CD4-positive, alpha-beta memory T cell (primary cell): Measurements from ENCODE around the gene SPATA20. TPM values are rescaled to one million over a fixed set of nuclear protein-coding genes. Genes with fewer than 3 reads are reported as not detected.
A peak's percentile ranks its signal among the peaks of the same experiment; 100 is the strongest.

Source experiments
- CTCF ChIA-PET: fragments of 350-600 bp; sonication (Branson Sonifier 250); formaldehyde crosslinking; loops from one replicate; lab custom pipeline; 2021; ENCODE audit warnings: inconsistent platforms; ENCODE audit not compliant: partially characterized antibody; lab: Charles Lee
- POLR2A ChIA-PET: fragments of 350-600 bp; sonication (Branson Sonifier 250); formaldehyde crosslinking; loops from one replicate; lab custom pipeline; 2021; ENCODE audit not compliant: partially characterized antibody; lab: Charles Lee
- DNase-seq, 5 donors: peaks; one replicate each; pipeline versions ENCODE4 v3.0.0 to v3.0.0-alpha.2; 2020 to 2022; ENCODE audit warnings: mixed read lengths in 1 of 5
- H3K27ac ChIP-seq: one replicate; pipeline ENCODE4 v1.7.0; 2013; ENCODE audit warnings: low read depth, low read length
- H3K27me3 ChIP-seq: 2 replicates; pipeline ENCODE4 v1.7.0; 2013; ENCODE audit warnings: mild to moderate bottlenecking, low read length, moderate library complexity; ENCODE audit not compliant: insufficient read depth
- H3K36me3 ChIP-seq: 2 replicates; pipeline ENCODE4 v1.7.0; 2013; ENCODE audit warnings: mild to moderate bottlenecking, low read length, moderate library complexity; ENCODE audit not compliant: insufficient read depth
- H3K4me1 ChIP-seq: 2 replicates; pipeline ENCODE4 v1.7.0; 2013; ENCODE audit warnings: mild to moderate bottlenecking, low read length, moderate library complexity; ENCODE audit not compliant: insufficient read depth
- H3K4me3 ChIP-seq, 2 donors: one replicate each; pipeline ENCODE4 v1.7.0; 2013; ENCODE audit warnings: low read length in 2 of 2, mild to moderate bottlenecking in 1 of 2
- H3K9me3 ChIP-seq, 2 donors: one replicate each; pipeline ENCODE4 v1.7.0; 2013; ENCODE audit warnings: low read length in 2 of 2, control low read depth in 1 of 2; ENCODE audit not compliant: control insufficient read depth in 1 of 2
- H3K27ac Mint-ChIP-seq, 7 donors: one replicate each; pipeline ENCODE4 v1.8.0; 2020 to 2021; ENCODE audit warnings: mixed read lengths in 7 of 7, mild to moderate bottlenecking in 6 of 7, inconsistent platforms in 3 of 7, moderate library complexity in 3 of 7
- H3K27me3 Mint-ChIP-seq, 2 donors: one replicate each; pipeline ENCODE4 v1.8.0; 2020 to 2021; ENCODE audit warnings: mixed read lengths in 2 of 2
- H3K36me3 Mint-ChIP-seq, 2 donors: one replicate each; pipeline ENCODE4 v1.8.0; 2020 to 2021; ENCODE audit warnings: mixed read lengths in 2 of 2, inconsistent platforms in 1 of 2, mild to moderate bottlenecking in 1 of 2
- H3K4me1 Mint-ChIP-seq, 4 donors: one replicate each; pipeline ENCODE4 v1.8.0; 2020 to 2021; ENCODE audit warnings: mixed read lengths in 4 of 4, mild to moderate bottlenecking in 1 of 4
- H3K4me3 Mint-ChIP-seq, 8 donors: one replicate each; pipeline ENCODE4 v1.8.0; 2020 to 2021; ENCODE audit warnings: mixed read lengths in 8 of 8, mild to moderate bottlenecking in 7 of 8, moderate library complexity in 6 of 8, inconsistent platforms in 3 of 8
- H3K9me3 Mint-ChIP-seq, 8 donors: one replicate each; pipeline ENCODE4 v1.8.0; 2020 to 2021; ENCODE audit warnings: mixed read lengths in 8 of 8, mild to moderate bottlenecking in 5 of 8, inconsistent platforms in 3 of 8, moderate library complexity in 1 of 8
- intact Hi-C: fragments of 100-400 bp; cut with micrococcal nuclease; formaldehyde crosslinking; loops from one replicate; pipeline ENCODE4 v1.15.1; 2023
- polyA plus RNA-seq, 2 donors: library from polyadenylated mRNA; unstranded; fragments of 300-500 nt; fragmentation: Illumina TruSeq; gene quantifications; one replicate each; pipeline ENCODE4 v1.2.3, GENCODE V29; 2021
- total RNA-seq, 2 experiments: library from RNA; stranded (reverse); gene quantifications; one replicate each; pipeline ENCODE4 v1.2.3, GENCODE V29; 2021

SPATA20 gene
- total and polyA plus RNA-seq, 4 experiments from 2014 or later: 5.4 to 14.1 (median 10.3) TPM

DNA sequence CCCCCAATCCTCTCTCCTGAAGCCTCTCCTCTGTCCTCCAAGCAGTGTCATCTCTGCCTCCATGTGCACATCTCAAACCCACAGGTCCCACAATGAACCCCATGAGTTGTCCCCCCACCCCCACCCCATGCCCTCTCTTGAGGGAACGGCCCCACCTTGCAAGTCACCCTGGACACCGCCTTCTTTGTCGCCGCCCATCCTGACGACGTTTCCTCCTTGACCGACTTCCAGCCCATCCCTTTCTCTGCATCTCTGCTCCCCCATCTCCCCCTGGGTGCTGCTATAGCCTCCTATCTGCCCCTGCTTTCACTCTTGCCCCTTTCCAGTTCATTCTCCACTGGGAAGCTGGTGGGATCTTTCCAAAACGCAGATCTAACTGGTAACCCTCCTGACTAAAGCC lies 1.7 kb upstream of the SPATA20 start:
- Mint-ChIP-seq H3K9me3 (no peaks in the 10 kb centered on the region), H3K27me3 (peaks cover 1 to 3% of the 10 kb centered on the region in 2 donors), H3K27ac (peak overlapping the region in 2 of 7 donors; percentile 52 to 53), H3K4me3 (no peak overlapping the region), H3K4me1 (peaks cover 8 to 29% (median 20%) of the 10 kb centered on the region in 4 donors), H3K36me3 (no peaks in the 10 kb centered on the region)
- no peak for DNase-seq
- CTCF ChIA-PET: interaction anchor here (0.8 to 4.5 kb wide), 3 partner anchors 81 to 307 kb away, joined by 3 to 22 read pairs (median 4); no protein-coding TSS in a partner anchor
- Histone ChIP-seq H3K4me1 (peaks cover 26% of the 10 kb centered on the region), H3K9me3 (no peaks in the 10 kb centered on the region), H3K36me3 (no peaks in the 10 kb centered on the region), H3K27ac (no peak overlapping the region), H3K4me3 (no peak overlapping the region), H3K27me3 (no peaks in the 10 kb centered on the region)
- POLR2A ChIA-PET: no interaction called here
- intact Hi-C loops: no loop called here

DNA sequence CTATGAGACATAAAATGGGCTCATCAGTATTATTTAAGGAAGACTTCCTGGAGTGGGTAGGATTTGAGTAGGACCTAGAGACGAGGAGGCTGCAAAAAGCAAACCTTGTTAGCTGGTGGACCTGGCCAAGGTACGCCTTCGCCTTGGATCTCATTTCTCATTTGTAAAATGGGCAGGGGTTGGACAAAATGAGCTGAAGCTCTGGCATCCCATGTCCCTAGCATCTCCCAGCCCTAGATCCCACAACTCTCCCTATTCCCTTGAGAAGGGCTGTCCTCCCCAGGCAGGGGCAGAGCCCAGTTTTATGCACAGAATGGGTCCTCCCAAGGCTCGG lies 306 bp upstream of the SPATA20 start:
- POLR2A ChIA-PET: interaction anchor here (1.4 kb wide), 2 partner anchors 13 to 84 kb away, joined by 4 to 5 read pairs; partner anchors contain the start of gene CACNA1G

DNA sequence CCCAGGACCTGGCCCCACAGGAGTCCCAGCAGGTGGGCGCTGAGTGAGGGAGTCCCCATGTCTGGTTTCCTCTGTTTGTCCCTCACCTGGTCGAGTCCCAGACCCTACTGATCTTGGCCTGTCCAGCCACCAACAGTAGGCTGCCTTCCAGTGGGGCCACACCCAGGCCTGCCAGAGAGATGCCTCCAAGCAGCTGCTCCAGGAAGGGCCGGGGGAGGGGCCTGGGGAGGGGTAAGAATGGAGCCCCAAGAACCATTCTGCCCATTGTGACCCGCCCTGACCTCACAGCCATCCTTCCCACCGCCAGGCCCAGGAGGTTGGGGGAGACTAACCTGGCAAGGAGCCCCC lies 736 bp downstream of the SPATA20 start:
- H3K36me3 ChIP-seq: no peaks in the 10 kb centered on the region
- CTCF ChIA-PET: interaction anchor here (4.5 kb wide), 1 partner anchor 78 kb away, joined by 22 read pairs; no protein-coding TSS in a partner anchor
- Mint-ChIP-seq H3K27me3 (peaks cover 1 to 3% of the 10 kb centered on the region in 2 donors), H3K36me3 (no peaks in the 10 kb centered on the region), H3K4me3 (peak overlapping the region; percentile 48 to 86 (median 78)), H3K27ac (peak overlapping the region in 5 of 7 donors; percentile 32 to 83 (median 52)), H3K9me3 (no peaks in the 10 kb centered on the region), H3K4me1 (peaks cover 2 to 18% (median 12%) of the 10 kb centered on the region in 4 donors)
- POLR2A ChIA-PET: interaction anchor here (0.9 to 1.4 kb wide), 3 partner anchors 12 to 161 kb away, joined by 3 to 5 read pairs (median 4); partner anchors contain the start of gene CACNA1G
- DNase-seq: no peak
- intact Hi-C loops: loop anchor here (1.0 to 2.0 kb wide), 5 partner anchors 13 to 270 kb away; partner anchors contain the start of gene CACNA1G
- no peaks in the 10 kb centered on the region for H3K9me3 ChIP-seq
- peak overlapping the region; percentile 38 for H3K27ac ChIP-seq
- H3K4me3 ChIP-seq: peak overlapping the region in 1 of 2 donors; percentile 56
- no peaks in the 10 kb centered on the region for H3K27me3 ChIP-seq
- H3K4me1 ChIP-seq: peaks cover 14% of the 10 kb centered on the region

More for the DNA sequence above, 306 bp upstream of the SPATA20 start:
- DNase-seq: no peak
- H3K4me1 Mint-ChIP-seq: peaks cover 7 to 26% (median 18%) of the 10 kb centered on the region in 4 donors
- Histone ChIP-seq H3K36me3 (no peaks in the 10 kb centered on the region), H3K4me1 (peaks cover 19% of the 10 kb centered on the region), H3K9me3 (no peaks in the 10 kb centered on the region), H3K27ac (no peak overlapping the region), H3K27me3 (no peaks in the 10 kb centered on the region), H3K4me3 (no peak overlapping the region)
- no peaks in the 10 kb centered on the region for H3K9me3 Mint-ChIP-seq
- peaks cover 1 to 3% of the 10 kb centered on the region in 2 donors for H3K27me3 Mint-ChIP-seq
- no peaks in the 10 kb centered on the region for H3K36me3 Mint-ChIP-seq
- intact Hi-C loops: loop anchor here (1.0 to 2.0 kb wide), 5 partner anchors 14 to 271 kb away; partner anchors contain the start of gene CACNA1G
- H3K27ac Mint-ChIP-seq: peak overlapping the region in 4 of 7 donors; percentile 29 to 87 (median 47)
- CTCF ChIA-PET: interaction anchor here (0.6 to 4.5 kb wide), 5 partner anchors 16 to 614 kb away, joined by 3 to 22 read pairs (median 4); no protein-coding TSS in a partner anchor
- H3K4me3 Mint-ChIP-seq: peak overlapping the region in 7 of 8 donors; percentile 51 to 86 (median 68)

DNA sequence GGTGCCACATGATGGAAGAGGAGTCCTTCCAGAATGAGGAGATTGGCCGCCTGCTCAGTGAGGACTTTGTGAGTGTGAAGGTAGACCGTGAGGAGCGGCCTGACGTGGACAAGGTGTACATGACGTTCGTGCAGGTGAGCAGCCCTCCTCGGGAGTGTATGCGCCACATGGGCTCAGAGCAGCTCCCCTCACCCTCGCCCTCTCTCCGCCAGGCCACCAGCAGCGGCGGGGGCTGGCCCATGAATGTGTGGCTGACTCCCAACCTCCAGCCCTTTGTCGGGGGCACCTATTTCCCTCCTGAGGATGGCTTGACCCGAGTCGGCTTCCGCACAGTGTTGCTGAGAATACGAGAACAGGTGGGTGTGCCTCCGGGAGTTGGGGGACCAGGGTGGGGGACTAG lies 1.9 kb downstream of the SPATA20 start:
- H3K36me3 ChIP-seq: no peaks in the 10 kb centered on the region
- intact Hi-C loops: no loop called here
- no peaks in the 10 kb centered on the region for H3K9me3 Mint-ChIP-seq
- CTCF ChIA-PET: interaction anchor here (1.4 kb wide), 1 partner anchor 75 kb away, joined by 3 read pairs; no protein-coding TSS in a partner anchor
- H3K27ac ChIP-seq: no peak overlapping the region
- H3K27me3 ChIP-seq: no peaks in the 10 kb centered on the region
- no peak overlapping the region for H3K4me3 Mint-ChIP-seq
- H3K27me3 Mint-ChIP-seq: peaks cover 1 to 2% of the 10 kb centered on the region in 2 donors
- no peak overlapping the region for H3K4me3 ChIP-seq
- no peak for DNase-seq
- H3K36me3 Mint-ChIP-seq: no peaks in the 10 kb centered on the region
- peak overlapping the region in 1 of 7 donors; percentile 72 for H3K27ac Mint-ChIP-seq
- peaks cover 2 to 15% (median 12%) of the 10 kb centered on the region in 4 donors for H3K4me1 Mint-ChIP-seq
- POLR2A ChIA-PET: interaction anchor here (2.8 kb wide), 1 partner anchor 11 kb away, joined by 11 read pairs; the partner anchor contains the start of gene CACNA1G
- H3K9me3 ChIP-seq: no peaks in the 10 kb centered on the region
- H3K4me1 ChIP-seq: peaks cover 8% of the 10 kb centered on the region

DNA sequence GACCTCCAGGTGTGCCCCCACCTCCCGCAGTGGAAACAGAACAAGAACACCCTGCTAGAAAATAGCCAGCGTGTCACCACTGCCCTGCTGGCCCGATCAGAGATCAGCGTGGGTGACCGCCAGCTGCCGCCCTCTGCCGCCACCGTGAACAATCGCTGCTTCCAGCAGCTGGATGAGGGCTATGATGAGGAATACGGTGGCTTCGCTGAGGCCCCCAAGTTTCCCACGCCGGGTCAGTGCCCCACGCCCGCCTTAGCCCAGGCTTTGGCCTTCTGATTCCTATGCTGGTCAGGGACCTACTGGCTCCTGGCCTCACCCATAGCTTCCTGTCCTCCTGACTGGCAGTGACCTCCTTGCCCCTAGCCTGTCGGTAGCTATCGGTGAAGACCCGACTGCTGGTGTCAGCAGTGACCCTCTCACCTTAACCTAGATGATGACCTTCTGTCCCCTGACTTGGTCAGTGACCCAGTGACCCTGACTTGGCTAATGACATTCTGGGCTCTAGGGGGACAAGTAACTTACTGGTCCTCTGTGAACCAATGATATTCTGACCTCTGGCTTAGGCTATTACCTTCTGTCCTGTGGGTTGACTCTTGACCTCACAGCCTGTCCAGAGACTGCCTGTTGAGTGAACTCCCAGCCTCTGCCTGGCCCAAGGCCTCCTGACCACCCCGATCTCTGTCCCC lies 2.4 kb downstream of the SPATA20 start:
- Histone ChIP-seq H3K27ac (no peak overlapping the region), H3K27me3 (no peaks in the 10 kb centered on the region), H3K4me1 (peaks cover 8% of the 10 kb centered on the region), H3K9me3 (no peaks in the 10 kb centered on the region), H3K4me3 (no peak overlapping the region), H3K36me3 (no peaks in the 10 kb centered on the region)
- CTCF ChIA-PET: interaction anchor here (1.4 kb wide), 1 partner anchor 74 kb away, joined by 3 read pairs; no protein-coding TSS in a partner anchor
- intact Hi-C loops: no loop called here
- H3K36me3 Mint-ChIP-seq: no peaks in the 10 kb centered on the region
- H3K4me3 Mint-ChIP-seq: peak overlapping the region in 1 of 8 donors; percentile 15
- H3K9me3 Mint-ChIP-seq: no peaks in the 10 kb centered on the region
- peaks cover 2 to 9% (median 9%) of the 10 kb centered on the region in 4 donors for H3K4me1 Mint-ChIP-seq
- H3K27ac Mint-ChIP-seq: no peak overlapping the region
- no peak for DNase-seq
- peaks cover 1% of the 10 kb centered on the region in 2 donors for H3K27me3 Mint-ChIP-seq
- POLR2A ChIA-PET: interaction anchor here (2.2 to 2.8 kb wide), 2 partner anchors 8 to 11 kb away, joined by 8 to 11 read pairs; partner anchors contain the start of gene CACNA1G

DNA sequence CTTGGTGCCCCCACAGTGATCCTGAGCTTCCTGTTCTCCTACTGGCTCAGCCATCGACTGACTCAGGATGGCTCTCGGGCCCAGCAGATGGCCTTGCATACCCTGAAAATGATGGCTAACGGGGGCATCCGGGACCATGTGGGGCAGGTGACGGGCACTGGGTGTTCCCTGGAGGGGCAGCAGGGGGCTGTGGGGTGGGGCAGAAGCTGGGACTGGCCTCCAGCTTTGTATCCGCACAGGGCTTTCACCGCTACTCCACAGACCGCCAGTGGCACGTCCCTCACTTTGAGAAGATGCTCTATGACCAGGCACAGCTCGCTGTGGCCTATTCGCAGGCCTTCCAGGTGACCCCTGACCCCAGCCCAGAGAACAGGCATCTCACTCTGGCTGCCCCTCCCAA lies 3.0 kb downstream of the SPATA20 start:
- Mint-ChIP-seq H3K9me3 (no peaks in the 10 kb centered on the region), H3K36me3 (no peaks in the 10 kb centered on the region), H3K4me1 (peaks cover 2 to 10% (median 9%) of the 10 kb centered on the region in 4 donors), H3K27ac (no peak overlapping the region), H3K4me3 (peak overlapping the region in 1 of 8 donors; percentile 12), H3K27me3 (peaks cover 0 to 1% of the 10 kb centered on the region in 2 donors)
- Histone ChIP-seq H3K27me3 (no peaks in the 10 kb centered on the region), H3K27ac (no peak overlapping the region), H3K36me3 (no peaks in the 10 kb centered on the region), H3K4me3 (no peak overlapping the region), H3K4me1 (peaks cover 8% of the 10 kb centered on the region), H3K9me3 (no peaks in the 10 kb centered on the region)
- intact Hi-C loops: no loop called here
- no peak for DNase-seq
- ChIA-PET CTCF (interaction anchor here (1.4 kb wide), 1 partner anchor 74 kb away, joined by 3 read pairs; no protein-coding TSS in a partner anchor), POLR2A (interaction anchor here (2.2 to 2.8 kb wide), 2 partner anchors 8 to 10 kb away, joined by 8 to 11 read pairs; partner anchors contain the start of gene CACNA1G)
